H9 (cell line): Measurements from ENCODE around the gene SETBP1. TPM values are rescaled to one million over a fixed set of nuclear protein-coding genes. Genes with fewer than 3 reads are reported as not detected.

Source experiments
- DNase-seq: peaks from one replicate; pipeline ENCODE4 v3.0.0-alpha.2; 2017
- H2AFZ ChIP-seq: one replicate; pipeline ENCODE4 v1.6.1; 2013; ENCODE audit warnings: mild to moderate bottlenecking, low read length, control low read depth, moderate library complexity
- H2AK5ac ChIP-seq: 2 replicates; pipeline ENCODE4 v1.6.1; 2013; ENCODE audit warnings: low read length, control low read depth, mixed read lengths; ENCODE audit not compliant: insufficient read length
- H2BK120ac ChIP-seq: one replicate; pipeline ENCODE4 v1.6.1; 2013; ENCODE audit warnings: low read depth, mild to moderate bottlenecking, low read length, control low read depth, inconsistent platforms; ENCODE audit not compliant: poor library complexity, severe bottlenecking
- H2BK12ac ChIP-seq: 2 replicates; pipeline ENCODE4 v1.6.1; 2013; ENCODE audit warnings: low read length, control low read depth, mixed read lengths, low read depth; ENCODE audit not compliant: insufficient read length
- H2BK15ac ChIP-seq: 2 replicates; pipeline ENCODE4 v1.6.1; 2013; ENCODE audit warnings: low read depth, low read length, control low read depth
- H2BK20ac ChIP-seq: one replicate; pipeline ENCODE4 v1.6.1; 2013; ENCODE audit warnings: low read depth, mild to moderate bottlenecking, low read length, control low read depth, inconsistent platforms; ENCODE audit not compliant: poor library complexity, severe bottlenecking
- H2BK5ac ChIP-seq: 2 replicates; pipeline ENCODE4 v1.6.1; 2013; ENCODE audit warnings: low read length, control low read depth, mixed read lengths; ENCODE audit not compliant: insufficient read length
- H3K14ac ChIP-seq: 2 replicates; pipeline ENCODE4 v1.6.1; 2013; ENCODE audit warnings: low read length, control low read depth; ENCODE audit not compliant: insufficient read depth
- H3K18ac ChIP-seq: 2 replicates; pipeline ENCODE4 v1.6.1; 2013; ENCODE audit warnings: low read depth, mild to moderate bottlenecking, mixed read lengths, low read length, control low read depth; ENCODE audit not compliant: insufficient read length
- H3K23ac ChIP-seq: 2 replicates; pipeline ENCODE4 v1.6.1; 2013; ENCODE audit warnings: low read length, control low read depth, mixed read lengths, low read depth; ENCODE audit not compliant: insufficient read length
- H3K23me2 ChIP-seq: 2 replicates; pipeline ENCODE4 v1.6.1; 2013; ENCODE audit warnings: low read depth, mild to moderate bottlenecking, mixed read lengths, low read length, control low read depth; ENCODE audit not compliant: insufficient read length, poor library complexity, severe bottlenecking
- H3K27ac ChIP-seq: 2 replicates; pipeline ENCODE4 v1.5.1; 2013; ENCODE audit warnings: low read length, control low read depth, mixed read lengths, low read depth; ENCODE audit not compliant: insufficient read length
- H3K27me3 ChIP-seq: 2 replicates; pipeline ENCODE4 v1.6.1; 2013; ENCODE audit warnings: low read length, control low read depth, inconsistent platforms; ENCODE audit not compliant: insufficient read depth
- H3K4ac ChIP-seq: 2 replicates; pipeline ENCODE4 v1.6.1; 2013; ENCODE audit warnings: low read depth, mild to moderate bottlenecking, control low read depth, inconsistent platforms, low read length, moderate library complexity
- H3K4me1 ChIP-seq: 2 replicates; pipeline ENCODE4 v1.6.1; 2013; ENCODE audit warnings: low read length, control low read depth, inconsistent platforms; ENCODE audit not compliant: insufficient read depth
- H3K4me2 ChIP-seq: 2 replicates; pipeline ENCODE4 v1.6.1; 2013; ENCODE audit warnings: low read length, control low read depth, mixed read lengths; ENCODE audit not compliant: insufficient read length, insufficient read depth
- H3K56ac ChIP-seq: 2 replicates; pipeline ENCODE4 v1.6.1; 2013; ENCODE audit warnings: low read depth, mild to moderate bottlenecking, mixed read lengths, low read length, control low read depth; ENCODE audit not compliant: insufficient read length
- H3K79me1 ChIP-seq: 2 replicates; pipeline ENCODE4 v1.6.1; 2013; ENCODE audit warnings: low read depth, mild to moderate bottlenecking, moderate library complexity, low read length, control low read depth, inconsistent platforms; ENCODE audit not compliant: insufficient read depth, poor library complexity, severe bottlenecking
- H3K79me2 ChIP-seq: 2 replicates; pipeline ENCODE4 v1.6.1; 2013; ENCODE audit warnings: low read length, control low read depth, inconsistent platforms; ENCODE audit not compliant: insufficient read depth
- H3K9ac ChIP-seq: 2 replicates; pipeline ENCODE4 v1.6.1; 2013; ENCODE audit warnings: low read length, control low read depth, mixed read lengths; ENCODE audit not compliant: insufficient read length; ENCODE audit errors: extremely low read depth
- H3K9me3 ChIP-seq: one replicate; pipeline ENCODE4 v1.6.1; 2013; ENCODE audit warnings: low read depth, low read length, inconsistent platforms; ENCODE audit not compliant: control insufficient read depth
- H3T11ph ChIP-seq: one replicate; pipeline ENCODE4 v1.6.1; 2013; ENCODE audit warnings: mild to moderate bottlenecking, low read length, control low read depth, inconsistent platforms
- H4K20me1 ChIP-seq: one replicate; pipeline ENCODE4 v1.6.1; 2013; ENCODE audit not compliant: control insufficient read depth, insufficient read length, insufficient read depth
- H4K5ac ChIP-seq: 2 replicates; pipeline ENCODE4 v1.6.1; 2013; ENCODE audit warnings: low read depth, mild to moderate bottlenecking, mixed read lengths, low read length, control low read depth; ENCODE audit not compliant: insufficient read length
- H4K8ac ChIP-seq: replicated peaks from 2 replicates; pipeline ENCODE4 v1.6.1; 2013; ENCODE audit warnings: low read length, control low read depth, mixed read lengths, low read depth; ENCODE audit not compliant: insufficient read length
- H4K91ac ChIP-seq: 2 replicates; pipeline ENCODE4 v1.6.1; 2013; ENCODE audit warnings: low read depth, mild to moderate bottlenecking, moderate library complexity, mixed read lengths, low read length, control low read depth; ENCODE audit not compliant: insufficient read length
- H3K27ac Mint-ChIP-seq, 3 experiments: 2 replicates in 2 of 3; 3 replicates in 1 of 3; pipeline ENCODE4 v1.8.0; 2020 to 2021; ENCODE audit warnings: mixed read lengths in 3 of 3, mild to moderate bottlenecking in 1 of 3, moderate library complexity in 1 of 3
- H3K27me3 Mint-ChIP-seq: 2 replicates; pipeline ENCODE4 v1.8.0; 2021; ENCODE audit warnings: low read depth, mild to moderate bottlenecking, moderate library complexity, mixed read lengths
- H3K36me3 Mint-ChIP-seq, 3 experiments: 2 replicates in 2 of 3; 3 replicates in 1 of 3; pipeline ENCODE4 v1.8.0; 2020 to 2021; ENCODE audit warnings: low read depth in 3 of 3, mixed read lengths in 3 of 3; ENCODE audit not compliant: insufficient read depth in 1 of 3
- H3K4me1 Mint-ChIP-seq, 2 experiments: 2 replicates each; pipeline ENCODE4 v1.8.0; 2020; ENCODE audit warnings: mixed read lengths in 2 of 2
- H3K4me3 Mint-ChIP-seq, 2 experiments: 2 replicates in 1 of 2; 3 replicates in 1 of 2; pipeline ENCODE4 v1.8.0; 2020 to 2021; ENCODE audit warnings: mild to moderate bottlenecking in 2 of 2, mixed read lengths in 2 of 2, moderate library complexity in 1 of 2
- H3K9me3 Mint-ChIP-seq, 2 experiments: 2 replicates in 1 of 2; 3 replicates in 1 of 2; pipeline ENCODE4 v1.8.0; 2020; ENCODE audit warnings: mild to moderate bottlenecking in 2 of 2, mixed read lengths in 2 of 2, moderate library complexity in 1 of 2
- WGBS: extraction: QIAGEN DNeasy Blood & Tissue Kit; methylation state at CpG from one replicate; pipeline ENCODE4 v1.1.7; 2013; ENCODE audit warnings: missing lambda C conversion rate, low lambda C conversion rate, mixed read lengths; ENCODE audit not compliant: insufficient read length; ENCODE audit errors: extremely low coverage; 5-methylcytosine and 5-hydroxymethylcytosine counted together
- total RNA-seq: library from RNA; stranded (reverse); gene quantifications from 2 replicates; pipeline ENCODE4 v1.2.1, GENCODE V29; 2021
- TF ChIP-seq, protein P1 (sequence below): fragments of 200-600 bp; sonication (generic); conservative IDR thresholded peaks from 3 replicates; pipeline ENCODE4 v1.8.0; 2021; ENCODE audit warnings: antibody characterized with exemption, mild to moderate bottlenecking

The SETBP1 gene
- total RNA-seq, 1 experiment from 2014 or later = 4.6 TPM

DNA sequence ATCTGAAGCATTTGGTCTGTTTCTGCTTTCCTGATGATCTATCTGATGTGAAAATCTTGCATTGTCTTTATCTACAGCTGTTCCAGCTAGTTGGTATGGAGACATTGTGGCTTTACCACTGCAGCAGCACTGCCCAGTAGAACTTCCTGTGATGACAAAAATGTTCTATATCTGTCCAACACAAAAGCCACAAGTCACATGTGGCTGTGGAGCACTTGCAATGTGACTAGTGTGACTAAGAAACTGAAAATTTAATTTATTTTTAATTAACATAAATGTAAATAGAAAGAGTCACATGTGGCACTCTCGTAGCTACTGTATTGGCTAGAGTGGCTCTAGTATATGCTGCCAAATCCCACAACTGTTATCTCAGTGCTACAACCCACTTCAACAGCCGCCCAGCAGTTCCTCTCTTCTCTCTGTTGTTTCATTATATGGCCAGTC lies 425.7 kb downstream of the SETBP1 start:
- no peak overlapping the region for H2BK15ac ChIP-seq
- no peak overlapping the region for H3K18ac ChIP-seq
- Mint-ChIP-seq H3K4me1 (peaks cover 17 to 24% of the 10 kb centered on the region in 2 experiments), H3K9me3 (no peaks in the 10 kb centered on the region; a peak in 1 of 5 replicates), H3K27me3 (peaks cover 1% of the 10 kb centered on the region), H3K36me3 (0 out of 7 replicates have a peak, but pooled peaks cover 0 to 2% (median 0%) of the 10 kb centered on the region in 3 experiments), H3K4me3 (no peak overlapping the region), H3K27ac (no peak overlapping the region)
- H2BK120ac ChIP-seq = no peak overlapping the region
- no peak overlapping the region for H2BK5ac ChIP-seq
- H3K23ac ChIP-seq = no peak overlapping the region
- no peak overlapping the region for H4K91ac ChIP-seq
- no peak overlapping the region for H3K14ac ChIP-seq
- no peak overlapping the region for H3K9ac ChIP-seq
- no peaks in the 10 kb centered on the region for H3K27me3 ChIP-seq
- no peak overlapping the region for H2BK20ac ChIP-seq
- no peaks in the 10 kb centered on the region for H4K20me1 ChIP-seq
- H3T11ph ChIP-seq = no peak overlapping the region
- H3K23me2 ChIP-seq = no peaks in the 10 kb centered on the region
- H3K4ac ChIP-seq = no peak overlapping the region
- H3K4me2 ChIP-seq = no peak overlapping the region
- TF ChIP-seq, protein P1, sequence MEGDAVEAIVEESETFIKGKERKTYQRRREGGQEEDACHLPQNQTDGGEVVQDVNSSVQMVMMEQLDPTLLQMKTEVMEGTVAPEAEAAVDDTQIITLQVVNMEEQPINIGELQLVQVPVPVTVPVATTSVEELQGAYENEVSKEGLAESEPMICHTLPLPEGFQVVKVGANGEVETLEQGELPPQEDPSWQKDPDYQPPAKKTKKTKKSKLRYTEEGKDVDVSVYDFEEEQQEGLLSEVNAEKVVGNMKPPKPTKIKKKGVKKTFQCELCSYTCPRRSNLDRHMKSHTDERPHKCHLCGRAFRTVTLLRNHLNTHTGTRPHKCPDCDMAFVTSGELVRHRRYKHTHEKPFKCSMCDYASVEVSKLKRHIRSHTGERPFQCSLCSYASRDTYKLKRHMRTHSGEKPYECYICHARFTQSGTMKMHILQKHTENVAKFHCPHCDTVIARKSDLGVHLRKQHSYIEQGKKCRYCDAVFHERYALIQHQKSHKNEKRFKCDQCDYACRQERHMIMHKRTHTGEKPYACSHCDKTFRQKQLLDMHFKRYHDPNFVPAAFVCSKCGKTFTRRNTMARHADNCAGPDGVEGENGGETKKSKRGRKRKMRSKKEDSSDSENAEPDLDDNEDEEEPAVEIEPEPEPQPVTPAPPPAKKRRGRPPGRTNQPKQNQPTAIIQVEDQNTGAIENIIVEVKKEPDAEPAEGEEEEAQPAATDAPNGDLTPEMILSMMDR = no peak
- H3K79me2 ChIP-seq = no peaks in the 10 kb centered on the region
- H3K27ac ChIP-seq = no peak overlapping the region
- no peaks in the 10 kb centered on the region for H3K9me3 ChIP-seq
- no peak overlapping the region for H2BK12ac ChIP-seq
- H2AK5ac ChIP-seq = no peak overlapping the region
- DNase-seq = no peak
- no peak overlapping the region for H4K5ac ChIP-seq
- H2AFZ ChIP-seq = no peak overlapping the region
- WGBS = no CpG with 5 or more reads among the region's 2 CpGs
- H3K56ac ChIP-seq = no peak overlapping the region
- 0 out of 2 replicates have a peak, but pooled peaks cover 3% of the 10 kb centered on the region for H3K4me1 ChIP-seq
- no peak overlapping the region for H4K8ac ChIP-seq
- no peaks in the 10 kb centered on the region for H3K79me1 ChIP-seq
